Epithelial cell of esophagus (primary cell): ENCODE data around the gene FAM9A.

ENCODE experiments used
- DNase-seq: peaks from one replicate; pipeline ENCODE4 v3.0.0; 2010; ENCODE audit warnings: low read depth
- H3K4me3 ChIP-seq: 2 replicates; pipeline ENCODE4 v1.5.1; 2011; ENCODE audit warnings: mild to moderate bottlenecking, low read length, control low read depth
- CTCF ChIP-seq: IDR thresholded peaks from 2 replicates; pipeline ENCODE4 v1.5.1; 2011; ENCODE audit warnings: low read depth, mild to moderate bottlenecking, low read length, control low read depth, inconsistent platforms; ENCODE audit not compliant: insufficient read depth; ENCODE audit errors: missing control alignments

The FAM9A gene

GRCh38 chrX:8755116-8755515 is 46.1 kb downstream of the FAM9A start:
- no peak overlapping the region for H3K4me3 ChIP-seq
- no peak for DNase-seq
- peak; percentile 12 for TF ChIP-seq CTCF

- DNase-seq = no peak
- TF ChIP-seq CTCF = no peak
- H3K4me3 ChIP-seq = no peak overlapping the region
Measured at GRCh38 chrX:8749697-8750096, 51.5 kb downstream of the FAM9A start.

- peak; percentile 65 for TF ChIP-seq CTCF
- H3K4me3 ChIP-seq = no peak overlapping the region
- peak; percentile 52 for DNase-seq
Measured at GRCh38 chrX:8748855-8749254, 52.3 kb downstream of the FAM9A start.

- peak; percentile 55 for DNase-seq
- peak; percentile 79 for TF ChIP-seq CTCF
- no peak overlapping the region for H3K4me3 ChIP-seq
Measured at GRCh38 chrX:8743126-8743732, 58.0 kb downstream of the FAM9A start.

- DNase-seq = no peak
- no peak for TF ChIP-seq CTCF
- no peak overlapping the region for H3K4me3 ChIP-seq
Measured at GRCh38 chrX:8741981-8742380, 59.2 kb downstream of the FAM9A start.
